HEK293 (cell line): Measurements from ENCODE around the gene OR10H5.
"Not testable (repeated sequence)": the region's sequence is repeated elsewhere in the genome, so short reads cannot be mapped to it uniquely, and the experiment has no call there.

Experiments
- CTCF ChIA-PET: fragments of 350-600 bp; formaldehyde crosslinking; extraction: SDS; loops from one replicate; lab custom pipeline; 2021; ENCODE audit warnings: antibody characterized with exemption; lab: Yijun Ruan, JAX
- POLR2A ChIA-PET: fragments of 300-600 bp; formaldehyde crosslinking; extraction: SDS; loops from one replicate; lab custom pipeline; 2020; ENCODE audit warnings: antibody characterized with exemption, inconsistent platforms; lab: Yijun Ruan, JAX
- H3K27ac ChIP-seq: fragments of 200-500 bp; sonication (Bioruptor generic); 2 replicates; pipeline ENCODE4 v1.5.1; 2014; ENCODE audit warnings: low read depth, low read length, control low read depth, inconsistent platforms; ENCODE audit errors: extremely low read depth
- H3K36me3 ChIP-seq, 2 experiments: fragments of 200-500 bp in 1 of 2; sonication (Bioruptor generic) in 1 of 2; 1 replicate in 1 of 2; 2 replicates in 1 of 2; pipeline ENCODE4 v1.5.1; 2014 to 2017; ENCODE audit warnings: inconsistent platforms in 2 of 2, low read length in 2 of 2; ENCODE audit not compliant: control insufficient read depth in 2 of 2, insufficient read depth in 1 of 2
- H3K4me1 ChIP-seq: fragments of 200-500 bp; sonication (Bioruptor generic); 2 replicates; pipeline ENCODE4 v1.5.1; 2014; ENCODE audit warnings: mild to moderate bottlenecking, low read length, inconsistent platforms; ENCODE audit not compliant: control insufficient read depth, insufficient read depth
- H3K4me3 ChIP-seq: 2 replicates; pipeline ENCODE4 v1.5.1; 2011; ENCODE audit warnings: low read depth, mild to moderate bottlenecking, control low read depth, low read length, moderate library complexity
- H3K9me3 ChIP-seq: fragments of 200-500 bp; sonication (Bioruptor generic); 2 replicates; pipeline ENCODE4 v1.5.1; 2014; ENCODE audit warnings: low read depth, low read length, inconsistent platforms; ENCODE audit not compliant: control insufficient read depth, insufficient read depth
- HOXA7 ChIP-seq: sonication (generic); formaldehyde crosslinking; IDR thresholded peaks from 2 replicates; pipeline ENCODE4 v1.8.1; 2022; ENCODE audit warnings: missing genetic modification reagents, borderline replicate concordance
- KLF10 ChIP-seq: fragments of 450-650 bp; IDR thresholded peaks from 2 replicates; pipeline ENCODE4 v1.5.1; 2018; ENCODE audit warnings: missing biosample characterization, mild to moderate bottlenecking, missing genetic modification characterization
- SCRT1 ChIP-seq: fragments of 450-650 bp; formaldehyde crosslinking; IDR thresholded peaks from 2 replicates; pipeline ENCODE4 v1.5.1; 2016; ENCODE audit warnings: missing biosample characterization, missing genetic modification characterization, borderline replicate concordance
- ZBTB20 ChIP-seq: fragments of 450-650 bp; formaldehyde crosslinking; IDR thresholded peaks from 2 replicates; pipeline ENCODE4 v1.5.1; 2016; ENCODE audit warnings: missing biosample characterization, missing genetic modification characterization
- ZBTB48 ChIP-seq: fragments of 450-650 bp; formaldehyde crosslinking; IDR thresholded peaks from 2 replicates; pipeline ENCODE4 v1.5.1; 2016; ENCODE audit warnings: missing biosample characterization, missing genetic modification characterization
- ZFP3 ChIP-seq: fragments of 450-650 bp; formaldehyde crosslinking; IDR thresholded peaks from 2 replicates; pipeline ENCODE4 v1.5.1; 2016; ENCODE audit warnings: low read depth, missing biosample characterization, missing genetic modification characterization
- ZNF114 ChIP-seq: fragments of 450-650 bp; formaldehyde crosslinking; IDR thresholded peaks from 2 replicates; pipeline ENCODE4 v1.5.0; 2017; ENCODE audit warnings: missing biosample characterization, missing genetic modification characterization
- ZNF140 ChIP-seq: fragments of 450-650 bp; formaldehyde crosslinking; IDR thresholded peaks from 2 replicates; pipeline ENCODE4 v1.5.1; 2016; ENCODE audit warnings: missing biosample characterization, missing genetic modification characterization
- ZNF146 ChIP-seq: fragments of 450-650 bp; formaldehyde crosslinking; IDR thresholded peaks from 2 replicates; pipeline ENCODE4 v1.5.1; 2016; ENCODE audit warnings: missing biosample characterization, missing genetic modification characterization
- ZNF2 ChIP-seq: fragments of 450-650 bp; formaldehyde crosslinking; IDR thresholded peaks from 2 replicates; pipeline ENCODE4 v1.5.1; 2016; ENCODE audit warnings: missing biosample characterization, missing genetic modification characterization
- ZNF223 ChIP-seq: fragments of 450-650 bp; formaldehyde crosslinking; IDR thresholded peaks from 2 replicates; pipeline ENCODE4 v1.5.1; 2016; ENCODE audit warnings: missing biosample characterization, missing genetic modification characterization
- ZNF311 ChIP-seq: fragments of 450-650 bp; formaldehyde crosslinking; IDR thresholded peaks from 2 replicates; pipeline ENCODE4 v1.5.1; 2017; ENCODE audit warnings: missing biosample characterization, missing genetic modification characterization, borderline replicate concordance
- ZNF335 ChIP-seq: fragments of 450-650 bp; formaldehyde crosslinking; conservative IDR thresholded peaks from 2 replicates; pipeline ENCODE4 v1.5.1; 2016; ENCODE audit warnings: missing biosample characterization, missing genetic modification characterization
- ZNF513 ChIP-seq: fragments of 450-650 bp; IDR thresholded peaks from 2 replicates; pipeline ENCODE4 v1.5.1; 2018; ENCODE audit warnings: missing biosample characterization, missing genetic modification characterization
- ZNF701 ChIP-seq: fragments of 450-650 bp; formaldehyde crosslinking; IDR thresholded peaks from 2 replicates; pipeline ENCODE4 v1.5.1; 2016; ENCODE audit warnings: missing biosample characterization, missing genetic modification characterization
- ZNF707 ChIP-seq: fragments of 450-650 bp; formaldehyde crosslinking; IDR thresholded peaks from 2 replicates; pipeline ENCODE4 v1.5.1; 2016; ENCODE audit warnings: missing biosample characterization, missing genetic modification characterization
- ZNF776 ChIP-seq: fragments of 450-650 bp; formaldehyde crosslinking; IDR thresholded peaks from 2 replicates; pipeline ENCODE4 v1.5.0; 2017; ENCODE audit warnings: missing biosample characterization, missing genetic modification characterization, borderline replicate concordance
- ZNF843 ChIP-seq: fragments of 450-650 bp; formaldehyde crosslinking; IDR thresholded peaks from 2 replicates; pipeline ENCODE4 v1.5.1; 2016; ENCODE audit warnings: missing biosample characterization, missing genetic modification characterization
- TF ChIP-seq, protein P1 (sequence below): fragments of 450-650 bp; formaldehyde crosslinking; IDR thresholded peaks from 2 replicates; pipeline ENCODE4 v1.5.1; 2016; ENCODE audit warnings: missing biosample characterization, missing genetic modification characterization
- TF ChIP-seq, protein P2 (sequence below): fragments of 450-650 bp; formaldehyde crosslinking; IDR thresholded peaks from 2 replicates; pipeline ENCODE4 v1.5.1; 2016; ENCODE audit warnings: missing biosample characterization, missing genetic modification characterization
- TF ChIP-seq, protein P3 (sequence below): fragments of 450-650 bp; formaldehyde crosslinking; IDR thresholded peaks from 2 replicates; pipeline ENCODE4 v1.5.1; 2017; ENCODE audit warnings: missing biosample characterization, missing genetic modification characterization

The OR10H5 gene

GRCh38 chr19:15825753-15826152, 38.3 kb downstream of the OR10H5 start:
- CTCF ChIA-PET, result no interaction called here
- no peaks in the 10 kb centered on the region for H3K9me3 ChIP-seq
- no peaks in the 10 kb centered on the region for H3K4me1 ChIP-seq
- H3K27ac ChIP-seq, result no peak overlapping the region
- H3K4me3 ChIP-seq, result no peak overlapping the region
- H3K36me3 ChIP-seq, result no peaks in the 10 kb centered on the region
- TF ChIP-seq ZNF140 (tag by site-specific recombination) (no peak), ZFP3 (tag by site-specific recombination) (no peak), ZNF223 (tag by site-specific recombination) (no peak), ZNF513 (tag by site-specific recombination) (no peak), ZBTB48 (tag by site-specific recombination) (no peak), ZNF2 (tag by site-specific recombination) (no peak), ZNF707 (no peak), HOXA7 (CRISPR knock-in tag) (no peak), ZNF843 (no peak)
- TF ChIP-seq, protein P1, sequence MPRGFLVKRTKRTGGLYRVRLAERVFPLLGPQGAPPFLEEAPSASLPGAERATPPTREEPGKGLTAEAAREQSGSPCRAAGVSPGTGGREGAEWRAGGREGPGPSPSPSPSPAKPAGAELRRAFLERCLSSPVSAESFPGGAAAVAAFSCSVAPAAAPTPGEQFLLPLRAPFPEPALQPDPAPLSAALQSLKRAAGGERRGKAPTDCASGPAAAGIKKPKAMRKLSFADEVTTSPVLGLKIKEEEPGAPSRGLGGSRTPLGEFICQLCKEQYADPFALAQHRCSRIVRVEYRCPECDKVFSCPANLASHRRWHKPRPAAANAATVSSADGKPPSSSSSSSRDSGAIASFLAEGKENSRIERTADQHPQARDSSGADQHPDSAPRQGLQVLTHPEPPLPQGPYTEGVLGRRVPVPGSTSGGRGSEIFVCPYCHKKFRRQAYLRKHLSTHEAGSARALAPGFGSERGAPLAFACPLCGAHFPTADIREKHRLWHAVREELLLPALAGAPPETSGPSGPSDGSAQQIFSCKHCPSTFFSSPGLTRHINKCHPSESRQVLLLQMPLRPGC, result no peak
- POLR2A ChIA-PET, result no interaction called here

GRCh38 chr19:15828121-15828610, 40.7 kb downstream of the OR10H5 start:
- ChIA-PET POLR2A (no interaction called here), CTCF (interaction anchor here (0.6 kb wide), 1 partner anchor 40 kb away, joined by 3 read pairs; no protein-coding TSS in a partner anchor)
- H3K4me3 ChIP-seq, result no peak overlapping the region
- H3K27ac ChIP-seq, result no peak overlapping the region
- no peaks in the 10 kb centered on the region for H3K9me3 ChIP-seq
- no peaks in the 10 kb centered on the region for H3K36me3 ChIP-seq
- no peak for TF ChIP-seq KLF10 (tag by site-specific recombination)
- no peak for TF ChIP-seq ZNF701 (tag by site-specific recombination)
- TF ChIP-seq, protein P2, sequence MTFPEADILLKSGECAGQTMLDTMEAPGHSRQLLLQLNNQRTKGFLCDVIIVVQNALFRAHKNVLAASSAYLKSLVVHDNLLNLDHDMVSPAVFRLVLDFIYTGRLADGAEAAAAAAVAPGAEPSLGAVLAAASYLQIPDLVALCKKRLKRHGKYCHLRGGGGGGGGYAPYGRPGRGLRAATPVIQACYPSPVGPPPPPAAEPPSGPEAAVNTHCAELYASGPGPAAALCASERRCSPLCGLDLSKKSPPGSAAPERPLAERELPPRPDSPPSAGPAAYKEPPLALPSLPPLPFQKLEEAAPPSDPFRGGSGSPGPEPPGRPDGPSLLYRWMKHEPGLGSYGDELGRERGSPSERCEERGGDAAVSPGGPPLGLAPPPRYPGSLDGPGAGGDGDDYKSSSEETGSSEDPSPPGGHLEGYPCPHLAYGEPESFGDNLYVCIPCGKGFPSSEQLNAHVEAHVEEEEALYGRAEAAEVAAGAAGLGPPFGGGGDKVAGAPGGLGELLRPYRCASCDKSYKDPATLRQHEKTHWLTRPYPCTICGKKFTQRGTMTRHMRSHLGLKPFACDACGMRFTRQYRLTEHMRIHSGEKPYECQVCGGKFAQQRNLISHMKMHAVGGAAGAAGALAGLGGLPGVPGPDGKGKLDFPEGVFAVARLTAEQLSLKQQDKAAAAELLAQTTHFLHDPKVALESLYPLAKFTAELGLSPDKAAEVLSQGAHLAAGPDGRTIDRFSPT (tag by site-specific recombination), result no peak
- no peak for TF ChIP-seq ZNF707
- no peak for TF ChIP-seq SCRT1
- no peak for TF ChIP-seq ZNF335 (tag by site-specific recombination)
- no peak for TF ChIP-seq ZBTB20
- TF ChIP-seq ZNF146, result no peak
- no peak for TF ChIP-seq ZNF776 (tag by site-specific recombination)
- TF ChIP-seq ZNF311 (tag by site-specific recombination), result no peak
- TF ChIP-seq, protein P3, sequence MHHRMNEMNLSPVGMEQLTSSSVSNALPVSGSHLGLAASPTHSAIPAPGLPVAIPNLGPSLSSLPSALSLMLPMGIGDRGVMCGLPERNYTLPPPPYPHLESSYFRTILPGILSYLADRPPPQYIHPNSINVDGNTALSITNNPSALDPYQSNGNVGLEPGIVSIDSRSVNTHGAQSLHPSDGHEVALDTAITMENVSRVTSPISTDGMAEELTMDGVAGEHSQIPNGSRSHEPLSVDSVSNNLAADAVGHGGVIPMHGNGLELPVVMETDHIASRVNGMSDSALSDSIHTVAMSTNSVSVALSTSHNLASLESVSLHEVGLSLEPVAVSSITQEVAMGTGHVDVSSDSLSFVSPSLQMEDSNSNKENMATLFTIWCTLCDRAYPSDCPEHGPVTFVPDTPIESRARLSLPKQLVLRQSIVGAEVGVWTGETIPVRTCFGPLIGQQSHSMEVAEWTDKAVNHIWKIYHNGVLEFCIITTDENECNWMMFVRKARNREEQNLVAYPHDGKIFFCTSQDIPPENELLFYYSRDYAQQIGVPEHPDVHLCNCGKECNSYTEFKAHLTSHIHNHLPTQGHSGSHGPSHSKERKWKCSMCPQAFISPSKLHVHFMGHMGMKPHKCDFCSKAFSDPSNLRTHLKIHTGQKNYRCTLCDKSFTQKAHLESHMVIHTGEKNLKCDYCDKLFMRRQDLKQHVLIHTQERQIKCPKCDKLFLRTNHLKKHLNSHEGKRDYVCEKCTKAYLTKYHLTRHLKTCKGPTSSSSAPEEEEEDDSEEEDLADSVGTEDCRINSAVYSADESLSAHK (tag by site-specific recombination), result no peak
- TF ChIP-seq ZNF114 (tag by site-specific recombination), result no peak
- no peaks in the 10 kb centered on the region for H3K4me1 ChIP-seq

GRCh38 chr19:15828611-15829305, 41.3 kb downstream of the OR10H5 start:
- CTCF ChIA-PET, H3K9me3 ChIP-seq, H3K4me3 ChIP-seq, POLR2A ChIA-PET, H3K4me1 ChIP-seq, H3K36me3 ChIP-seq, H3K27ac ChIP-seq: not testable (repeated sequence)
